Sigmoid colon (tissue), 4 donors: ENCODE results near the gene SLC32A1.

Experiments
- CTCF ChIP-seq, 4 experiments: fragments of 450-650 bp in 3 of 4; fragments of 200-600 bp in 1 of 4; IDR thresholded peaks; one replicate each; pipeline ENCODE4 v1.5.1; 2016 to 2019; ENCODE audit warnings: antibody characterized with exemption in 4 of 4, mild to moderate bottlenecking in 3 of 4, moderate library complexity in 2 of 4
- EP300 ChIP-seq, 4 donors: sonication (generic); formaldehyde crosslinking; IDR thresholded peaks; one replicate each; pipeline ENCODE4 v1.6.1; 2017; ENCODE audit warnings: antibody characterized with exemption in 4 of 4
- POLR2A ChIP-seq, 2 donors: fragments of 450-650 bp; IDR thresholded peaks; one replicate each; pipeline ENCODE4 v1.6.1; 2016; ENCODE audit warnings: antibody characterized with exemption in 2 of 2, mild to moderate bottlenecking in 2 of 2, moderate library complexity in 2 of 2
- POLR2AphosphoS5 ChIP-seq, 4 donors: sonication (generic); formaldehyde crosslinking; IDR thresholded peaks; one replicate each; pipeline ENCODE4 v1.6.1; 2017; ENCODE audit warnings: antibody characterized with exemption in 4 of 4

GRCh38 chr20:38764567-38765318 is 40.5 kb downstream of the SLC32A1 start:
- TF ChIP-seq CTCF (IDR thresholded peaks at IDR 0.05), result no peak
- TF ChIP-seq POLR2AphosphoS5 (IDR thresholded peaks at IDR 0.05), result no peak
- TF ChIP-seq POLR2A (IDR thresholded peaks at IDR 0.05), result no peak
- no peak for TF ChIP-seq EP300 (IDR thresholded peaks at IDR 0.05)
